Measurements from ENCODE around the gene UPF3A.

The UPF3A gene

GRCh38 chr13:114243971-114244370 is 37.4 kb upstream of the UPF3A start:
- TF ChIP-seq REST (IDR thresholded peaks at IDR 0.05; ENCODE audit: insufficient read depth in 1 of 2, low read depth in 2 of 2, low read length in 2 of 2) (no peak), FOXP2 (optimal IDR thresholded peaks at IDR 0.05; ENCODE audit: borderline replicate concordance, extremely low read depth, extremely low read length, insufficient read depth) (no peak), TAF1 (IDR thresholded peaks at IDR 0.05; ENCODE audit: borderline replicate concordance, insufficient read depth, low read length) (no peak), SIN3A (IDR thresholded peaks at IDR 0.05; ENCODE audit: borderline replicate concordance, insufficient read depth, low read length) (no peak), POLR2AphosphoS5 (IDR thresholded peaks at IDR 0.05; ENCODE audit: low read depth, low read length) (no peak)

DNA sequence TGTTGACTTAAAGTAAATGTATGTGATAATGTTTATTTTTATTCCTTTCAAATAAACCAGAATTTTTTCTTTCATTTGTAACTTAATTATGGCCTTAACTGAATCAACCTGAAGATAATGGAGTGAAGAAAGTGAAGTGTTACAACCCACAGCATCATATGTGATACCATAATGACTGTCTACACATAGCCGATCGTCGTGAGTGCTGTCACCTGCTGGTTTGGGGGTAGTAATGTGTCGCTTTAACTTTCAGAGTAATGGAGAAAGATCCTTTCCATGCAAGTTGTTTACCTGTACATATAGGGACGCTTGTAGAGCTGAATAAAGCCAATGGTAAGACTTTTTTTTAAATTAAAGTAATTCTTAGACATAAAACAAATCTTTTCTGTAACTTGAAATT is 36.8 kb upstream of the UPF3A start:
- no peak for TF ChIP-seq SIN3A (IDR thresholded peaks at IDR 0.05; ENCODE audit: borderline replicate concordance, insufficient read depth, low read length)
- no peak for TF ChIP-seq FOXP2 (optimal IDR thresholded peaks at IDR 0.05; ENCODE audit: borderline replicate concordance, extremely low read depth, extremely low read length, insufficient read depth)

- no peak for TF ChIP-seq FOXP2 (optimal IDR thresholded peaks at IDR 0.05; ENCODE audit: borderline replicate concordance, extremely low read depth, extremely low read length, insufficient read depth)
- TF ChIP-seq REST (IDR thresholded peaks at IDR 0.05; ENCODE audit: insufficient read depth in 1 of 2, low read depth in 2 of 2, low read length in 2 of 2): no peak
- no peak for TF ChIP-seq TAF1 (IDR thresholded peaks at IDR 0.05; ENCODE audit: borderline replicate concordance, insufficient read depth, low read length)
- no peak for TF ChIP-seq POLR2AphosphoS5 (IDR thresholded peaks at IDR 0.05; ENCODE audit: low read depth, low read length)
- TF ChIP-seq SIN3A (IDR thresholded peaks at IDR 0.05; ENCODE audit: borderline replicate concordance, insufficient read depth, low read length): no peak
These were observed 33.4 kb upstream of the UPF3A start for GRCh38 chr13:114248011-114248410.

GRCh38 chr13:114249077-114249476 is 32.3 kb upstream of the UPF3A start:
- TF ChIP-seq SIN3A (IDR thresholded peaks at IDR 0.05; ENCODE audit: borderline replicate concordance, insufficient read depth, low read length) (no peak), TAF1 (IDR thresholded peaks at IDR 0.05; ENCODE audit: borderline replicate concordance, insufficient read depth, low read length) (no peak), REST (IDR thresholded peaks at IDR 0.05; ENCODE audit: insufficient read depth in 1 of 2, low read depth in 2 of 2, low read length in 2 of 2) (no peak), POLR2AphosphoS5 (IDR thresholded peaks at IDR 0.05; ENCODE audit: low read depth, low read length) (no peak), FOXP2 (optimal IDR thresholded peaks at IDR 0.05; ENCODE audit: borderline replicate concordance, extremely low read depth, extremely low read length, insufficient read depth) (no peak)

- TF ChIP-seq TAF1 (IDR thresholded peaks at IDR 0.05; ENCODE audit: borderline replicate concordance, insufficient read depth, low read length) (no peak), FOXP2 (optimal IDR thresholded peaks at IDR 0.05; ENCODE audit: borderline replicate concordance, extremely low read depth, extremely low read length, insufficient read depth) (no peak), SIN3A (IDR thresholded peaks at IDR 0.05; ENCODE audit: borderline replicate concordance, insufficient read depth, low read length) (no peak), POLR2AphosphoS5 (IDR thresholded peaks at IDR 0.05; ENCODE audit: low read depth, low read length) (no peak), REST (IDR thresholded peaks at IDR 0.05; ENCODE audit: insufficient read depth in 1 of 2, low read depth in 2 of 2, low read length in 2 of 2) (no peak)
These were observed 24.9 kb upstream of the UPF3A start for GRCh38 chr13:114256547-114256946.
